ENCODE results near the gene ATE1. TPM values are rescaled to one million over a fixed set of nuclear protein-coding genes. Genes with fewer than 3 reads are reported as not detected.
A peak's percentile ranks its signal among the peaks of the same experiment; 100 is the strongest.

ATE1 gene
- total RNA-seq, 2 donors from 2014 or later = 16.5 to 24.4 TPM

GRCh38 chr10:121818599-121818998, 109.2 kb downstream of the ATE1 start:
- Mint-ChIP-seq H3K36me3 (ENCODE audit: low read depth) (peaks cover 8% of the 10 kb centered on the region), H3K4me1 (no peaks in the 10 kb centered on the region), H3K9me3 (no peaks in the 10 kb centered on the region), H3K4me3 (no peak overlapping the region), H3K27me3 (no peaks in the 10 kb centered on the region), H3K27ac (no peak overlapping the region)
- ATAC-seq (replicated peaks) = no peak

GRCh38 chr10:121816197-121816596, 111.6 kb downstream of the ATE1 start:
- no peaks in the 10 kb centered on the region for H3K36me3 Mint-ChIP-seq (ENCODE audit: low read depth)
- H3K9me3 Mint-ChIP-seq = no peaks in the 10 kb centered on the region
- no peak overlapping the region for H3K4me3 Mint-ChIP-seq
- ATAC-seq (replicated peaks) = no peak
- no peaks in the 10 kb centered on the region for H3K27me3 Mint-ChIP-seq
- no peaks in the 10 kb centered on the region for H3K4me1 Mint-ChIP-seq
- no peak overlapping the region for H3K27ac Mint-ChIP-seq

GRCh38 chr10:121813857-121814256, 114.0 kb downstream of the ATE1 start:
- no peak overlapping the region for H3K27ac Mint-ChIP-seq
- H3K4me1 Mint-ChIP-seq = no peaks in the 10 kb centered on the region
- H3K27me3 Mint-ChIP-seq = no peaks in the 10 kb centered on the region
- no peaks in the 10 kb centered on the region for H3K9me3 Mint-ChIP-seq
- no peak overlapping the region for H3K4me3 Mint-ChIP-seq
- no peak for ATAC-seq (replicated peaks)
- no peaks in the 10 kb centered on the region for H3K36me3 Mint-ChIP-seq (ENCODE audit: low read depth)

GRCh38 chr10:121813211-121813815, 114.5 kb downstream of the ATE1 start:
- H3K27ac Mint-ChIP-seq = no peak overlapping the region
- no peak overlapping the region for H3K4me3 Mint-ChIP-seq
- ATAC-seq (replicated peaks) = no peak
- H3K27me3 Mint-ChIP-seq = no peaks in the 10 kb centered on the region
- H3K36me3 Mint-ChIP-seq (ENCODE audit: low read depth) = peaks cover 1% of the 10 kb centered on the region
- no peaks in the 10 kb centered on the region for H3K4me1 Mint-ChIP-seq
- no peaks in the 10 kb centered on the region for H3K9me3 Mint-ChIP-seq

GRCh38 chr10:121812031-121812430, 115.8 kb downstream of the ATE1 start:
- no peak overlapping the region for H3K27ac Mint-ChIP-seq
- no peaks in the 10 kb centered on the region for H3K27me3 Mint-ChIP-seq
- H3K4me3 Mint-ChIP-seq = no peak overlapping the region
- H3K9me3 Mint-ChIP-seq = no peaks in the 10 kb centered on the region
- H3K36me3 Mint-ChIP-seq (ENCODE audit: low read depth) = peaks cover 9% of the 10 kb centered on the region
- no peak for ATAC-seq (replicated peaks)
- no peaks in the 10 kb centered on the region for H3K4me1 Mint-ChIP-seq

GRCh38 chr10:121811386-121811785, 116.4 kb downstream of the ATE1 start:
- peaks cover 15% of the 10 kb centered on the region for H3K36me3 Mint-ChIP-seq (ENCODE audit: low read depth)
- no peak overlapping the region for H3K27ac Mint-ChIP-seq
- H3K4me3 Mint-ChIP-seq = no peak overlapping the region
- no peaks in the 10 kb centered on the region for H3K27me3 Mint-ChIP-seq
- H3K4me1 Mint-ChIP-seq = no peaks in the 10 kb centered on the region
- H3K9me3 Mint-ChIP-seq = no peaks in the 10 kb centered on the region
- ATAC-seq (replicated peaks) = no peak

GRCh38 chr10:121808835-121809234, 119.0 kb downstream of the ATE1 start:
- peak; percentile 28 for ATAC-seq (replicated peaks)
- Mint-ChIP-seq H3K36me3 (ENCODE audit: low read depth) (peaks cover 15% of the 10 kb centered on the region), H3K27ac (no peak overlapping the region), H3K9me3 (no peaks in the 10 kb centered on the region), H3K4me1 (no peaks in the 10 kb centered on the region), H3K27me3 (no peaks in the 10 kb centered on the region), H3K4me3 (no peak overlapping the region)

- peaks cover 18% of the 10 kb centered on the region for H3K36me3 Mint-ChIP-seq (ENCODE audit: low read depth)
- H3K9me3 Mint-ChIP-seq = no peaks in the 10 kb centered on the region
- H3K27ac Mint-ChIP-seq = no peak overlapping the region
- no peak overlapping the region for H3K4me3 Mint-ChIP-seq
- no peak for ATAC-seq (replicated peaks)
- H3K27me3 Mint-ChIP-seq = no peaks in the 10 kb centered on the region
- no peaks in the 10 kb centered on the region for H3K4me1 Mint-ChIP-seq
Measured at GRCh38 chr10:121804460-121804859, 123.4 kb downstream of the ATE1 start.

GRCh38 chr10:121803611-121804010, 124.2 kb downstream of the ATE1 start:
- no peak for ATAC-seq (replicated peaks)
- no peaks in the 10 kb centered on the region for H3K9me3 Mint-ChIP-seq

GRCh38 chr10:121800831-121801230, 127.0 kb downstream of the ATE1 start:
- ATAC-seq (replicated peaks) = no peak
- no peaks in the 10 kb centered on the region for H3K9me3 Mint-ChIP-seq
- H3K4me1 Mint-ChIP-seq = no peaks in the 10 kb centered on the region
- no peak overlapping the region for H3K4me3 Mint-ChIP-seq
- no peak overlapping the region for H3K27ac Mint-ChIP-seq
- H3K27me3 Mint-ChIP-seq = no peaks in the 10 kb centered on the region
- H3K36me3 Mint-ChIP-seq (ENCODE audit: low read depth) = peaks cover 8% of the 10 kb centered on the region

More at GRCh38 chr10:121803611-121804010, 124.2 kb downstream of the ATE1 start:
- Mint-ChIP-seq H3K27me3 (no peaks in the 10 kb centered on the region), H3K4me1 (no peaks in the 10 kb centered on the region), H3K4me3 (no peak overlapping the region), H3K27ac (no peak overlapping the region), H3K36me3 (ENCODE audit: low read depth) (peaks cover 23% of the 10 kb centered on the region)

GRCh38 chr10:121800146-121800545, 127.7 kb downstream of the ATE1 start:
- Mint-ChIP-seq H3K9me3 (no peaks in the 10 kb centered on the region), H3K4me1 (no peaks in the 10 kb centered on the region), H3K27me3 (no peaks in the 10 kb centered on the region), H3K4me3 (no peak overlapping the region), H3K27ac (no peak overlapping the region), H3K36me3 (ENCODE audit: low read depth) (peaks cover 8% of the 10 kb centered on the region)
- ATAC-seq (replicated peaks) = no peak

- Mint-ChIP-seq H3K9me3 (no peaks in the 10 kb centered on the region), H3K36me3 (ENCODE audit: low read depth) (peaks cover 8% of the 10 kb centered on the region), H3K27me3 (no peaks in the 10 kb centered on the region), H3K4me3 (no peak overlapping the region), H3K27ac (no peak overlapping the region), H3K4me1 (no peaks in the 10 kb centered on the region)
- ATAC-seq (replicated peaks) = no peak
Measured at GRCh38 chr10:121797490-121797889, 130.3 kb downstream of the ATE1 start.

- no peak for ATAC-seq (replicated peaks)
- no peak overlapping the region for H3K4me3 Mint-ChIP-seq
- H3K9me3 Mint-ChIP-seq = no peaks in the 10 kb centered on the region
- H3K27me3 Mint-ChIP-seq = no peaks in the 10 kb centered on the region
- H3K36me3 Mint-ChIP-seq (ENCODE audit: low read depth) = peaks cover 14% of the 10 kb centered on the region
- H3K4me1 Mint-ChIP-seq = no peaks in the 10 kb centered on the region
- no peak overlapping the region for H3K27ac Mint-ChIP-seq
Measured at GRCh38 chr10:121796342-121796741, 131.5 kb downstream of the ATE1 start.

- no peak overlapping the region for H3K27ac Mint-ChIP-seq
- no peaks in the 10 kb centered on the region for H3K4me1 Mint-ChIP-seq
- H3K4me3 Mint-ChIP-seq = no peak overlapping the region
- no peaks in the 10 kb centered on the region for H3K27me3 Mint-ChIP-seq
- no peaks in the 10 kb centered on the region for H3K9me3 Mint-ChIP-seq
- no peak for ATAC-seq (replicated peaks)
- H3K36me3 Mint-ChIP-seq (ENCODE audit: low read depth) = peaks cover 35% of the 10 kb centered on the region
Measured at GRCh38 chr10:121792198-121792597, 135.6 kb downstream of the ATE1 start.

- no peak for ATAC-seq (replicated peaks)
- no peaks in the 10 kb centered on the region for H3K27me3 Mint-ChIP-seq
- peaks cover 35% of the 10 kb centered on the region for H3K36me3 Mint-ChIP-seq (ENCODE audit: low read depth)
- no peaks in the 10 kb centered on the region for H3K4me1 Mint-ChIP-seq
- H3K4me3 Mint-ChIP-seq = no peak overlapping the region
- no peak overlapping the region for H3K27ac Mint-ChIP-seq
- H3K9me3 Mint-ChIP-seq = no peaks in the 10 kb centered on the region
Measured at GRCh38 chr10:121791761-121792160, 136.1 kb downstream of the ATE1 start.

GRCh38 chr10:121788717-121789116, 139.1 kb downstream of the ATE1 start:
- no peaks in the 10 kb centered on the region for H3K9me3 Mint-ChIP-seq
- no peak overlapping the region for H3K27ac Mint-ChIP-seq
- H3K36me3 Mint-ChIP-seq (ENCODE audit: low read depth) = peaks cover 44% of the 10 kb centered on the region
- no peak for ATAC-seq (replicated peaks)
- no peaks in the 10 kb centered on the region for H3K27me3 Mint-ChIP-seq
- no peak overlapping the region for H3K4me3 Mint-ChIP-seq
- H3K4me1 Mint-ChIP-seq = no peaks in the 10 kb centered on the region
